Lower leg skin (tissue), 4 donors: ENCODE data around the gene NAV2. TPM values are rescaled to one million over a fixed set of nuclear protein-coding genes. Genes with fewer than 3 reads are reported as not detected.

Source experiments
- DNase-seq, 2 donors: peaks; one replicate each; pipeline ENCODE4 v3.0.0-alpha.2; 2019; ENCODE audit warnings: low spot score in 2 of 2
- H3K4me3 ChIP-seq: fragments of 200-600 bp; sonication (generic); 2 replicates; pipeline ENCODE4 v1.5.1; 2017; ENCODE audit warnings: mild to moderate bottlenecking, low read depth; ENCODE audit not compliant: poor library complexity, severe bottlenecking
- POLR2A ChIP-seq, 2 donors: fragments of 450-650 bp; IDR thresholded peaks; one replicate each; pipeline ENCODE4 v1.6.1; 2016 to 2017; ENCODE audit warnings: antibody characterized with exemption in 2 of 2, mild to moderate bottlenecking in 1 of 2, moderate library complexity in 1 of 2
- WGBS, 2 donors: methylation state at CpG; one replicate each; pipeline ENCODE4 v1.1.5; 2018; 5-methylcytosine and 5-hydroxymethylcytosine counted together
- intact Hi-C: fragments of 100-400 bp; cut with DNase I; formaldehyde crosslinking; loops from one replicate; pipeline ENCODE4 v1.15.0; 2023; ENCODE audit warnings: low total_unique reads
- total RNA-seq, 4 donors: library from RNA; depleted of rRNA; stranded (reverse); fragments of >200 nt; gene quantifications; one replicate each; pipeline ENCODE4 v1.1.0, GENCODE V29; 2016
- TF ChIP-seq, protein P1 (sequence below), 3 donors: fragments of 450-650 bp; IDR thresholded peaks; one replicate each; pipeline ENCODE4 v1.5.1; 2016; ENCODE audit warnings: antibody characterized with exemption in 3 of 3, mild to moderate bottlenecking in 3 of 3, moderate library complexity in 2 of 3

The NAV2 gene
- total RNA-seq, 4 donors from 2014 or later = 5.8 to 30.7 (median 21.0) TPM

DNA sequence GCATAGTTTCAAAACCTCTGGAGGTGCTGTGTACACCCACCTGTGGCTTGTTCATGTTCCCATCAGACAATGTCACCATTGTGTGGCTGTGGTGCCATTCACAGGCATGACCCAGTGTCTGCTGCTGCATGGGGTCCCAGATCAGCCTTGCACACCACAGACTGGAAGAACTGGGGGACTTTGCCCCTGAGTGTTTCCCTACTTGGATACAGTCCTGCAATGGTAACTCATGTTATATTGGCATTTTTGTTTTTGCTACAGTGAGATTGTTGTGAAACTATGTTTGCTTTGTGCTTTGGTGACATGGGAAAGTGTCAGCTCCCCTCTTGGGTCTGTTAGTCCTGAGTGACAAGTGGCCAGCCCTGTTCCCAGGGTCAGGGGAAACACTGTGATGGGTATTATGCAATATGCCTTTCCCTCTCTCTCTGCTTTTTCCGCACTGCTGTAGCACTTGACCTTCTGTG, 108.8 kb downstream of the NAV2 start:
- DNase-seq = no peak
- 79 to 86% methylated on average over 1 of the region's 1 CpG for WGBS, 2 donors
- intact Hi-C loops = no loop called here
- no peak overlapping the region for H3K4me3 ChIP-seq
- TF ChIP-seq, protein P1, sequence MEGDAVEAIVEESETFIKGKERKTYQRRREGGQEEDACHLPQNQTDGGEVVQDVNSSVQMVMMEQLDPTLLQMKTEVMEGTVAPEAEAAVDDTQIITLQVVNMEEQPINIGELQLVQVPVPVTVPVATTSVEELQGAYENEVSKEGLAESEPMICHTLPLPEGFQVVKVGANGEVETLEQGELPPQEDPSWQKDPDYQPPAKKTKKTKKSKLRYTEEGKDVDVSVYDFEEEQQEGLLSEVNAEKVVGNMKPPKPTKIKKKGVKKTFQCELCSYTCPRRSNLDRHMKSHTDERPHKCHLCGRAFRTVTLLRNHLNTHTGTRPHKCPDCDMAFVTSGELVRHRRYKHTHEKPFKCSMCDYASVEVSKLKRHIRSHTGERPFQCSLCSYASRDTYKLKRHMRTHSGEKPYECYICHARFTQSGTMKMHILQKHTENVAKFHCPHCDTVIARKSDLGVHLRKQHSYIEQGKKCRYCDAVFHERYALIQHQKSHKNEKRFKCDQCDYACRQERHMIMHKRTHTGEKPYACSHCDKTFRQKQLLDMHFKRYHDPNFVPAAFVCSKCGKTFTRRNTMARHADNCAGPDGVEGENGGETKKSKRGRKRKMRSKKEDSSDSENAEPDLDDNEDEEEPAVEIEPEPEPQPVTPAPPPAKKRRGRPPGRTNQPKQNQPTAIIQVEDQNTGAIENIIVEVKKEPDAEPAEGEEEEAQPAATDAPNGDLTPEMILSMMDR (IDR thresholded peaks at IDR 0.05) = no peak
- TF ChIP-seq POLR2A (IDR thresholded peaks at IDR 0.05) = no peak

DNA sequence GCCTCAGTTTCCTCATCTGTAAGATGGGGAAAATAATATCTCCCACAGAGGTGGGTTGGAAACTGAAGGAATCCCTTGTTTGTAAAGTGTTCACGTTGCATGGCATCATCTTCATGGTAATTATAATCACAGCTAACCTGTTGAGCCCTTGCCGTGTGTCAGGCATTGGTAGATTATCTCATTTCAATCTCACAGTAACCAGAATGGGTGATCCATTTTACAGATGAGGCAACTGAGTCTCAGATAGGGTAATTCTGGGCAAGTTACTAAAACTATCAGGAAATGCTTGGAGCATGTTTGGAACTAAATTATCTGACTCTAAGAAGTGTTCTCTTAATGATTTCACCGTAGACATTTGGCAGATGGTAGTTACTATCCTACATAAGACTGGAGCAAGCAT, 109.4 kb downstream of the NAV2 start:
- DNase-seq = no peak
- WGBS, 2 donors = 86 to 95% methylated on average over 3 of the region's 3 CpGs
- H3K4me3 ChIP-seq = no peak overlapping the region
- no peak for TF ChIP-seq POLR2A (IDR thresholded peaks at IDR 0.05)
- TF ChIP-seq, protein P1 (IDR thresholded peaks at IDR 0.05) = no peak
- intact Hi-C loops = no loop called here

- intact Hi-C loops = no loop called here
These were observed 109.9 kb downstream of the NAV2 start for GRCh38 chr11:19822531-19822930.

DNA sequence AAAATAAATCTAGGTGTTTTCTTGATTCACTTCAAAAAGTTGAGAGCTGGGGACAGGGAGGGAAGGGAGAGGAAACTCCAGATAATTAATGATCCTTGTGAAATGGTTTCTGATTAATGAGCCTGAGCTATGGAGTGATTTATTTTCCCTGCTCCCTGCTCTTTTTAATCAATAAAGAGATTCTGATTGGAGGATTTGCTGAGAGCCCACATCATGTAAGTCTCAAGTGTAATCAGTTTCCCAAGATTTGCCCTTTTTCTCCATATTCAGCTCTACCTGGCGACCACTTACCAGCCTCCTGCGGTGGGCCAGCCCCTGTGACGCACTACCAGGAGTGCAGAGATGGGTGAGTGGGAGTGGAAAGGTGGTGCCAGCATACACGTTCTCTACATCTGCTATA, 114.0 kb downstream of the NAV2 start:
- no peak overlapping the region for H3K4me3 ChIP-seq
- no peak for TF ChIP-seq POLR2A (IDR thresholded peaks at IDR 0.05)
- TF ChIP-seq, protein P1 (IDR thresholded peaks at IDR 0.05) = no peak
- no peak for DNase-seq
- intact Hi-C loops = no loop called here
- WGBS, 2 donors = 77 to 87% methylated on average over 4 of the region's 4 CpGs

More at GRCh38 chr11:19822531-19822930, 109.9 kb downstream of the NAV2 start:
- no peak for DNase-seq
- no peak for TF ChIP-seq POLR2A (IDR thresholded peaks at IDR 0.05)
- TF ChIP-seq, protein P1 (IDR thresholded peaks at IDR 0.05) = no peak
- H3K4me3 ChIP-seq = no peak overlapping the region

GRCh38 chr11:19827399-19828135, 114.9 kb downstream of the NAV2 start:
- 71 to 72% methylated on average over 12 of the region's 12 CpGs for WGBS, 2 donors
- no peak for DNase-seq
- H3K4me3 ChIP-seq = no peak overlapping the region
- TF ChIP-seq POLR2A (IDR thresholded peaks at IDR 0.05) = no peak
- TF ChIP-seq, protein P1 (IDR thresholded peaks at IDR 0.05) = no peak
- intact Hi-C loops = no loop called here
